Kidney (tissue), 14 donors: ENCODE results near the gene KLHDC2. TPM values are rescaled to one million over a fixed set of nuclear protein-coding genes. Genes with fewer than 3 reads are reported as not detected.

ENCODE experiments used
- DNase-seq, 5 donors: peaks; one replicate each; pipeline ENCODE4 v3.0.0-alpha.2; 2013 to 2020
- FAIRE-seq: peaks from 2 replicates; lab custom pipeline; 2012; peaks lifted over from hg19 to GRCh38; lab: Jason Lieb, UNC
- H3K27ac ChIP-seq, 2 donors: one replicate each; pipeline ENCODE4 v1.7.0; 2013; ENCODE audit warnings: low read depth in 2 of 2, low read length in 2 of 2, inconsistent platforms in 1 of 2
- H3K27me3 ChIP-seq: one replicate; pipeline ENCODE4 v1.7.1; 2013; ENCODE audit warnings: low read length, inconsistent platforms; ENCODE audit not compliant: control insufficient read depth, insufficient read depth
- H3K36me3 ChIP-seq, 3 donors: one replicate each; pipeline versions ENCODE4 v1.7.0 to v1.7.1; 2013; ENCODE audit warnings: low read length in 3 of 3, control low read depth in 1 of 3, inconsistent platforms in 1 of 3; ENCODE audit not compliant: insufficient read depth in 3 of 3, control insufficient read depth in 2 of 3
- H3K4me1 ChIP-seq, 3 donors: one replicate each; pipeline versions ENCODE4 v1.7.0 to v1.7.1; 2013; ENCODE audit warnings: low read length in 3 of 3, inconsistent platforms in 1 of 3, low read depth in 1 of 3; ENCODE audit not compliant: control insufficient read depth in 2 of 3, insufficient read depth in 2 of 3
- H3K4me3 ChIP-seq, 3 donors: one replicate each; pipeline versions ENCODE4 v1.7.0 to v1.8.1; 2013; ENCODE audit warnings: low read length in 3 of 3, control low read depth in 1 of 3, inconsistent platforms in 1 of 3
- H3K9ac ChIP-seq, 3 donors: one replicate each; pipeline versions ENCODE4 v1.7.0 to v1.7.1; 2013; ENCODE audit warnings: low read length in 3 of 3, control low read depth in 1 of 3, inconsistent platforms in 1 of 3
- H3K9me3 ChIP-seq, 3 donors: one replicate each; pipeline versions ENCODE4 v1.7.0 to v1.7.1; 2013; ENCODE audit warnings: low read length in 3 of 3, control low read depth in 1 of 3, inconsistent platforms in 1 of 3; ENCODE audit not compliant: control insufficient read depth in 2 of 3, insufficient read depth in 1 of 3
- CTCF ChIP-seq: IDR thresholded peaks from 3 replicates; pipeline ENCODE4 v1.5.1; 2012; ENCODE audit warnings: mild to moderate bottlenecking, moderate library complexity, borderline replicate concordance; ENCODE audit not compliant: insufficient read depth; ENCODE audit errors: extremely low read depth
- intact Hi-C: fragments of 100-400 bp; cut with DNase I; formaldehyde crosslinking; loops from one replicate; pipeline ENCODE4 v1.11.1; 2022
- polyA plus RNA-seq: library from polyadenylated mRNA; stranded (reverse); fragments of 350-450 nt; fragmentation: Illumina TruSeq; extraction: RNeasy Lipid Tissue Mini Kit (QIAGEN cat#74804); gene quantifications from one replicate; pipeline ENCODE4 v1.2.3, GENCODE V29; 2014; ENCODE audit warnings: low read depth, low replicate concordance; ENCODE audit not compliant: insufficient read depth
- total RNA-seq: library from RNA; stranded (reverse); fragmentation: NEBNext Ultra II Directional; extraction: Animal tissue kit (Norgen Biotek cat#: 25700); gene quantifications from one replicate; pipeline ENCODE4 v1.2.1, GENCODE V29; 2021
- donor health status: control.
- donor health status: control.
- donor health status: control.
- donor health status: control.
- donor health status: control.
- donor health status: DM: yes; HTN: yes; CAD: no.
- donor health status: Normal renal cell carcinoma (clear cell type).

The KLHDC2 gene
- total and polyA plus RNA-seq, 2 donors from 2014 or later, result 58.7 to 83.4 TPM

GRCh38 chr14:49820176-49820575, 52.2 kb downstream of the KLHDC2 start:
- Histone ChIP-seq H3K27me3 (no peaks in the 10 kb centered on the region), H3K9ac (no peak overlapping the region), H3K9me3 (peaks cover 0 to 6% (median 0%) of the 10 kb centered on the region in 3 donors), H3K4me1 (no peaks in the 10 kb centered on the region), H3K27ac (no peak overlapping the region), H3K36me3 (peaks cover 12 to 31% (median 19%) of the 10 kb centered on the region in 3 donors), H3K4me3 (no peak overlapping the region)
- DNase-seq (no peak), FAIRE-seq (no peak)
- intact Hi-C loops, result no loop called here
- TF ChIP-seq CTCF, result no peak

GRCh38 chr14:49828640-49829039, 60.7 kb downstream of the KLHDC2 start:
- FAIRE-seq, result peak; percentile 66
- no peak for DNase-seq
- Histone ChIP-seq H3K36me3 (peaks cover 12 to 63% (median 29%) of the 10 kb centered on the region in 3 donors), H3K27ac (no peak overlapping the region), H3K27me3 (no peaks in the 10 kb centered on the region), H3K4me3 (no peak overlapping the region), H3K9me3 (no peaks in the 10 kb centered on the region), H3K4me1 (no peaks in the 10 kb centered on the region), H3K9ac (no peak overlapping the region)
- intact Hi-C loops, result no loop called here
- no peak for TF ChIP-seq CTCF

Other genes starting within 250 kb of the KLHDC2 start
- gene RPS29, start 181.8 kb upstream of the KLHDC2 start, total RNA-seq, result 1,054 TPM
- gene RPS29, start 181.8 kb upstream of the KLHDC2 start, polyA plus RNA-seq, result 2,862 TPM
- gene LRR1, start 169.2 kb upstream of the KLHDC2 start, total RNA-seq, result 6.6 TPM
- gene LRR1, start 169.2 kb upstream of the KLHDC2 start, polyA plus RNA-seq, result 7.7 TPM
- gene RPL36AL, start 147.5 kb upstream of the KLHDC2 start, total RNA-seq, result 157 TPM
- gene RPL36AL, start 147.5 kb upstream of the KLHDC2 start, polyA plus RNA-seq, result 455 TPM
- 31.8 TPM for gene MGAT2, start 147.4 kb upstream of the KLHDC2 start, total RNA-seq
- 11.9 TPM for gene MGAT2, start 147.4 kb upstream of the KLHDC2 start, polyA plus RNA-seq
- 7.7 TPM for gene DNAAF2, start 132.9 kb upstream of the KLHDC2 start, total RNA-seq
- 6.9 TPM for gene DNAAF2, start 132.9 kb upstream of the KLHDC2 start, polyA plus RNA-seq
- 2.6 TPM for gene POLE2, start 79.9 kb upstream of the KLHDC2 start, total RNA-seq
- 0.58 TPM for gene POLE2, start 79.9 kb upstream of the KLHDC2 start, polyA plus RNA-seq
- 8.4 TPM for gene KLHDC1, start 75.0 kb upstream of the KLHDC2 start, total RNA-seq
- 2.3 TPM for gene KLHDC1, start 75.0 kb upstream of the KLHDC2 start, polyA plus RNA-seq
- 79.9 TPM for gene NEMF, start 84.6 kb downstream of the KLHDC2 start, total RNA-seq
- gene NEMF, start 84.6 kb downstream of the KLHDC2 start, polyA plus RNA-seq, result 26.1 TPM
- gene ARF6, start 124.9 kb downstream of the KLHDC2 start, total RNA-seq, result 87.1 TPM
- 38.9 TPM for gene ARF6, start 124.9 kb downstream of the KLHDC2 start, polyA plus RNA-seq